OCI-LY1 (cell line): ENCODE measurements around the gene TPCN1.

Experiments used
- H2AFZ ChIP-seq: fragments of 200-600 bp; sonication (generic), shearing (Covaris generic); 2 replicates; pipeline ENCODE4 v1.6.0; 2014; ENCODE audit warnings: antibody characterized with exemption, mild to moderate bottlenecking, low read length
- H3F3A ChIP-seq: fragments of 200-600 bp; sonication (generic), shearing (Covaris generic); 2 replicates; pipeline ENCODE4 v1.6.0; 2014; ENCODE audit warnings: mild to moderate bottlenecking, antibody characterized with exemption, low read length, moderate library complexity; ENCODE audit not compliant: insufficient read depth
- H3K27ac ChIP-seq: fragments of 200-600 bp; sonication (generic); 2 replicates; pipeline ENCODE4 v1.5.1; 2014; ENCODE audit warnings: low read length, mixed run types, mild to moderate bottlenecking, low read depth; ENCODE audit not compliant: poor library complexity, severe bottlenecking
- H3K27me3 ChIP-seq: fragments of 200-600 bp; sonication (generic); 2 replicates; pipeline ENCODE4 v1.6.0; 2014; ENCODE audit warnings: antibody characterized with exemption, mild to moderate bottlenecking, low read length, moderate library complexity; ENCODE audit not compliant: insufficient read depth
- H3K36me3 ChIP-seq: fragments of 200-600 bp; sonication (generic); 2 replicates; pipeline ENCODE4 v1.6.1; 2014; ENCODE audit warnings: mild to moderate bottlenecking, antibody characterized with exemption, low read length, moderate library complexity, mixed read lengths; ENCODE audit not compliant: insufficient read depth
- H3K4me1 ChIP-seq: fragments of 200-600 bp; sonication (generic); 2 replicates; pipeline ENCODE4 v1.5.1; 2014; ENCODE audit warnings: mild to moderate bottlenecking, low read length, moderate library complexity; ENCODE audit not compliant: insufficient read depth, severe bottlenecking
- H3K4me2 ChIP-seq: fragments of 200-600 bp; sonication (generic), shearing (Covaris generic); 2 replicates; pipeline ENCODE4 v1.6.1; 2014; ENCODE audit warnings: low read length
- H3K4me3 ChIP-seq: fragments of 200-600 bp; sonication (generic); 2 replicates; pipeline ENCODE4 v1.5.1; 2014; ENCODE audit warnings: low read length, low read depth, mild to moderate bottlenecking, mixed read lengths; ENCODE audit not compliant: poor library complexity, severe bottlenecking
- H3K79me2 ChIP-seq: fragments of 200-600 bp; shearing (Covaris generic); 2 replicates; pipeline ENCODE4 v1.6.1; 2016; ENCODE audit warnings: mixed run types, low read length, mixed read lengths; ENCODE audit not compliant: insufficient read depth
- H3K9ac ChIP-seq: fragments of 200-600 bp; sonication (generic), shearing (Covaris generic); 2 replicates; pipeline ENCODE4 v1.6.1; 2014; ENCODE audit warnings: mild to moderate bottlenecking, low read length, mixed read lengths
- H3K9me2 ChIP-seq: fragments of 200-600 bp; sonication (generic), shearing (Covaris generic); 2 replicates; pipeline ENCODE4 v1.6.1; 2014; ENCODE audit warnings: low read depth, mild to moderate bottlenecking, low read length, mixed read lengths
- H3K9me3 ChIP-seq: fragments of 200-600 bp; shearing (Covaris generic); 2 replicates; pipeline ENCODE4 v1.6.1; 2014; ENCODE audit warnings: low read length, mixed read lengths
- H4K20me1 ChIP-seq: fragments of 200-600 bp; sonication (generic), shearing (Covaris generic); 2 replicates; pipeline ENCODE4 v1.6.0; 2016; ENCODE audit warnings: mild to moderate bottlenecking, low read length; ENCODE audit not compliant: insufficient read depth
- EZH2 ChIP-seq: fragments of 200-600 bp; sonication (generic), shearing (Covaris generic); IDR thresholded peaks from 2 replicates; pipeline ENCODE4 v1.8.0; 2017; ENCODE audit warnings: borderline replicate concordance, mixed run types, mild to moderate bottlenecking, antibody characterized with exemption, low read length, moderate library complexity, mixed read lengths
- TF ChIP-seq, protein P1 (sequence below): fragments of 200-600 bp; sonication (generic), shearing (Covaris generic); IDR thresholded peaks from 2 replicates; pipeline ENCODE4 v1.5.1; 2017; ENCODE audit warnings: mild to moderate bottlenecking, antibody characterized with exemption, low read length, moderate library complexity, mixed read lengths

Gene TPCN1

DNA sequence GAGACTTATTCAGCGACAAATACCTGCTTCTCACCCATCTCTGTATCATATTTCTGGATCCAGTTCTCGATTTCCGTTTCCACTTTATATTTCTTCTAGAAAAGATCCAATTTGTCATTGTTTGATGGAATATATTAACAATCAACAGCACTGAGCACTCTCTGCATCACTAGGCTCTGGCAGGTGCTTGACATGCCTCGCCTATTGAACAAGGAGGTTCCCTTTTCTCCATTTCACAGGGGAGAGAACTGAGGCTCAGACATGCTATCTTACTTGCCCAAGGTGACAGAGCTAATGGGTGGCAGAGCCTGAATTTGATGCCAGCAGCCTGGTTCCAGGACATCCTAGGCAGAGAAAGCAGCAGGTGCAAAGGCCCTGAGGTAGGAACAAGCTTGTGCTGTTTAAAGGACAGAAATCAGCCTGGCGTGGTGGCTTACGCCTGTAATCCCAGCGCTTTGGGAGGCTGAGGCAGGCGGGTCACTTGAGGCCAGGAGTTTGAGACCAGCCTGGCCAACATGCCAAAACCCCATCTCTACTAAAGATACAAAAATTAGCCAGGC lies 23.7 kb upstream of the TPCN1 start:
- peaks cover 68% of the 10 kb centered on the region for H3K4me1 ChIP-seq
- 0 out of 2 replicates have a peak, but pooled peaks cover 10% of the 10 kb centered on the region for H3F3A ChIP-seq
- H3K9ac ChIP-seq, result no peak overlapping the region; the same call in 1 of the 2 replicates

DNA sequence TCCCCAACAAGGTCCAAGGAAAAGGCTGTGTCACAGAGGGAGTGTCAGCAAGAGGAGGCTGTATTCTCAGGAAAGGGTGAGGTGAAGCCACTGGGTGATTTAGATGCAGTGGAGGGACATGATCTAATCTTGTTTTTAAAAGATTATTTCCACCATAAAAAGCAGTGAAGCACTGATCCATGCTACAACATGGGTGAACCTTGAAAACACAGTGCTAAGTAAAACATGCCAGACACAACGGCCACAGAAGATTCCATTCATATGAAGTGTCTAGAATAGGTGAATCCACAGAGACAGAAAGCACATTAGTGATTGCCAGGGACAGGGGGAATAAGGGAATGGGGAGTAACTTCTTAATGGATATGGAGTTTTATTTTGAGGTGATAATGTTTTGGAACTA lies 23.0 kb upstream of the TPCN1 start:
- no peak overlapping the region; the same call in 1 of the 2 replicates for H3K4me2 ChIP-seq
- no peaks in the 10 kb centered on the region for H3K9me2 ChIP-seq
- 0 out of 2 replicates have a peak, but pooled peaks cover 10% of the 10 kb centered on the region for H3F3A ChIP-seq
- no peaks in the 10 kb centered on the region for H3K9me3 ChIP-seq
- H3K27me3 ChIP-seq, result no peaks in the 10 kb centered on the region
- peak overlapping the region; percentile 6; the same call in 1 of the 2 replicates for H3K9ac ChIP-seq
- H3K36me3 ChIP-seq, result peaks cover 16% of the 10 kb centered on the region; the same call in 1 of the 2 replicates
- TF ChIP-seq EZH2, result no peak
- TF ChIP-seq, protein P1, sequence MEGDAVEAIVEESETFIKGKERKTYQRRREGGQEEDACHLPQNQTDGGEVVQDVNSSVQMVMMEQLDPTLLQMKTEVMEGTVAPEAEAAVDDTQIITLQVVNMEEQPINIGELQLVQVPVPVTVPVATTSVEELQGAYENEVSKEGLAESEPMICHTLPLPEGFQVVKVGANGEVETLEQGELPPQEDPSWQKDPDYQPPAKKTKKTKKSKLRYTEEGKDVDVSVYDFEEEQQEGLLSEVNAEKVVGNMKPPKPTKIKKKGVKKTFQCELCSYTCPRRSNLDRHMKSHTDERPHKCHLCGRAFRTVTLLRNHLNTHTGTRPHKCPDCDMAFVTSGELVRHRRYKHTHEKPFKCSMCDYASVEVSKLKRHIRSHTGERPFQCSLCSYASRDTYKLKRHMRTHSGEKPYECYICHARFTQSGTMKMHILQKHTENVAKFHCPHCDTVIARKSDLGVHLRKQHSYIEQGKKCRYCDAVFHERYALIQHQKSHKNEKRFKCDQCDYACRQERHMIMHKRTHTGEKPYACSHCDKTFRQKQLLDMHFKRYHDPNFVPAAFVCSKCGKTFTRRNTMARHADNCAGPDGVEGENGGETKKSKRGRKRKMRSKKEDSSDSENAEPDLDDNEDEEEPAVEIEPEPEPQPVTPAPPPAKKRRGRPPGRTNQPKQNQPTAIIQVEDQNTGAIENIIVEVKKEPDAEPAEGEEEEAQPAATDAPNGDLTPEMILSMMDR, result no peak
- H3K79me2 ChIP-seq, result no peaks in the 10 kb centered on the region
- no peaks in the 10 kb centered on the region for H4K20me1 ChIP-seq
- H3K27ac ChIP-seq, result peak overlapping the region; percentile 94
- no peak overlapping the region for H3K4me3 ChIP-seq
- peaks cover 70% of the 10 kb centered on the region for H3K4me1 ChIP-seq
- H2AFZ ChIP-seq, result no peak overlapping the region

More for the DNA sequence above, 23.7 kb upstream of the TPCN1 start:
- TF ChIP-seq, protein P1, result no peak
- TF ChIP-seq EZH2, result no peak
- Histone ChIP-seq H3K79me2 (no peaks in the 10 kb centered on the region), H3K9me2 (no peaks in the 10 kb centered on the region), H3K27me3 (no peaks in the 10 kb centered on the region), H4K20me1 (no peaks in the 10 kb centered on the region), H3K36me3 (peaks cover 18% of the 10 kb centered on the region), H3K4me2 (no peak overlapping the region), H3K4me3 (no peak overlapping the region), H3K9me3 (no peaks in the 10 kb centered on the region), H3K27ac (peak overlapping the region; percentile 94), H2AFZ (no peak overlapping the region)

DNA sequence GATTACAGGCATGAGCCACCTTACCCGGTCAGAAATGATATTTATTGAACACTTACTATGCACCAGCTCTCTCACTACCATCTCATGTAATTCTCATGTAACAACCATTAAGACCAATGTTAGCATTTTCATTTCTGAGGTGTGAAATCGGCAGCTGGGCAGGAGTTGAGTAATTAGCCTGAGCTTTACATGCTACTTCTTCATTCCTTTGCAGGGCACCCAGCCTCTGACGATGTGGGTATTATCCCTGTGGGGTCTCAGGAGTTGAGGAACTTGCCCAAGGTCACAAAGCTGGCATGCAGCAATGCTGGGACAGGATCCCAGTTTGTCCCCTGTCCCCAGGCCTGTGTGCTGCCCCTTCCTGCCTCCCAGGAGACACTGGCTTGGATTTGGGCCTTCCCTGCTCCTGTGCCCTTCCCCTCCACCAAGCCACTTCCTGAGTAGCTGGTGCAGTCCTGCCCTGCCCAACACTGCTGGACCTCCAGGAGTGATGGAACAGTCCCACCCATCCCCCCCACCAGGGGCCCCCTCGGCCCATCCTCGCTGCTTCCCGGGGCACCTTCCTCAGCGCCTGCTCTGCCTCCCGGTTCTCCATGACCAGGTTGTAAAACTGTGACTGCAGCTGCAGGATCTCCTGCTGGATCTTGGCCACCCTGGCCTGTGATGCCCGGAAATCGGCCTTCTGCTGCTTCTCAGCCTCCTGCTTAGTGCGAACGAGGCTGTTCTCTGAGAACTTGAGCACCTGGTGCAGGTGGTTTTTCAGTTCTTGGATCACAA lies 21.1 kb upstream of the TPCN1 start:
- H3K79me2 ChIP-seq, result no peaks in the 10 kb centered on the region
- H3K27me3 ChIP-seq, result no peaks in the 10 kb centered on the region
- 0 out of 2 replicates have a peak, but pooled peaks cover 10% of the 10 kb centered on the region for H3F3A ChIP-seq
- H3K27ac ChIP-seq, result peak overlapping the region; percentile 94
- no peaks in the 10 kb centered on the region for H3K9me3 ChIP-seq
- H3K9ac ChIP-seq, result no peak overlapping the region
- H3K9me2 ChIP-seq, result no peaks in the 10 kb centered on the region
- no peak overlapping the region for H2AFZ ChIP-seq
- H4K20me1 ChIP-seq, result no peaks in the 10 kb centered on the region
- H3K36me3 ChIP-seq, result peaks cover 16% of the 10 kb centered on the region; the same call in 1 of the 2 replicates
- H3K4me2 ChIP-seq, result no peak overlapping the region
- no peak for TF ChIP-seq EZH2
- TF ChIP-seq, protein P1, result no peak
- no peak overlapping the region for H3K4me3 ChIP-seq
- H3K4me1 ChIP-seq, result peaks cover 69% of the 10 kb centered on the region
